ENCODE data around the gene ZBTB7C. TPM values are rescaled to one million over a fixed set of nuclear protein-coding genes. Genes with fewer than 3 reads are reported as not detected.

The ZBTB7C gene
- total and polyA plus RNA-seq, 2 donors, result 4.6 to 8.6 TPM

Small RNAs within 50 kb of the gene (small RNA-seq; reads per million reads assigned to genes)
- not detected for gene RNU6-708P

Other genes starting within 250 kb of the ZBTB7C start
- 26.6 TPM for gene CTIF, start 129.6 kb upstream of the ZBTB7C start, total RNA-seq
- gene CTIF, start 129.6 kb upstream of the ZBTB7C start, polyA plus RNA-seq, result 50.3 TPM

Data from urinary bladder (tissue), 2 donors.